Measurements from ENCODE around the gene RPL10A.

Gene RPL10A

DNA sequence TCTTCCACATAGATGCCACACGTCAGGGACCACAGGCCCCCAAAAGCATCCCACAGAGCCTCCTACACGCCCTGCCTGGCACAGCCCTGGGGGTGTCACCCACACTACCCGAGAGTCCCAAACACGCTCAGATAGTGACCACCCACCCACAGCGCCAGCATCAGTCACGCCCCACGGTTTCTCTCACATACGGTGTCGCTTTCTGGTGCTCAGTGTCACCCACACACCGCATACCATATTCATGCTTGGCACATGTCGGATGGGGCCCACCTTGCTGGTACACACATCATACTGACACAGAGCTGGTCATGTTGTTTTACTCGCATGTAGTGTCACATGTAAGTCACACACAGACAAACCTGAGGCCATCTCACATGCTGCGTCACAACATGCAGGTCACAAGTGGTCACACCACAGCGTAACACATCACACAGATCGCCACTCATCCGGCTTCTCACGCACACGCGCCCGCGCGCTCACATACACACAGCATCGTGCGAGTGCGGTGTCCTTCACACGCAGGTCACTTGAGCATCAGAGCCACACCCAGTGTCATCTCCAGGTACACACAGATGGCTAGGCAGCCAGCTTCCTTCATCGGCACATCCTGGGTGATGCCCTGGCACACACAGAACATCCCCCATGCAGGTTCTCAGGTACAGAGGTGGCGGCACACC, 25.2 kb downstream of the RPL10A start:
- no peak for DNase-seq

DNA sequence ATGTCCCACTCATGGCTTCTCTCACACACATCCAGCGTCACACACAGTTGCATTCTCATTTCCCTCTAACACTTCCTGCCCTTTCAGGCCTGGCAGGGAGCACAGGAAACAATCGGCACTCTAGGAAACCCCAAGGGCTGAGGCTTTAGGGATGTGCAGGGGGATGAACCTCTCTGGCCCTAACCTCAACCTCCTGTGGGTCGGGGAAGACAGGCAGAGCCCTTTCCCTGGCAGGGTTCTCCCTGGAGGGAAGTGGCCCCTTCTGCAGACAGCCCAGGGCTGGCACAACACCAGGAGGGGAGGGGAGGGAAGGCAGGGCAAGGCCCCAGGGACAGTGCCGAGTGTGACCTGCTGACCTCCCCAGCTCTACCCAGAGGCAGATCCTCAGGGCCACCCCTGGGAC, 26.0 kb downstream of the RPL10A start:
- no peak for DNase-seq

GRCh38 chr6:35495258-35496035, 27.2 kb downstream of the RPL10A start:
- DNase-seq, result no peak

GRCh38 chr6:35496036-35496840, 28.0 kb downstream of the RPL10A start:
- no peak for DNase-seq

GRCh38 chr6:35496841-35497570, 28.8 kb downstream of the RPL10A start, which contains the start of gene TEAD3:
TEAD3 (minus strand) TSS chr6:35497079.
- no peak for DNase-seq

GRCh38 chr6:35497571-35498421, 29.6 kb downstream of the RPL10A start:
- no peak for DNase-seq

DNA sequence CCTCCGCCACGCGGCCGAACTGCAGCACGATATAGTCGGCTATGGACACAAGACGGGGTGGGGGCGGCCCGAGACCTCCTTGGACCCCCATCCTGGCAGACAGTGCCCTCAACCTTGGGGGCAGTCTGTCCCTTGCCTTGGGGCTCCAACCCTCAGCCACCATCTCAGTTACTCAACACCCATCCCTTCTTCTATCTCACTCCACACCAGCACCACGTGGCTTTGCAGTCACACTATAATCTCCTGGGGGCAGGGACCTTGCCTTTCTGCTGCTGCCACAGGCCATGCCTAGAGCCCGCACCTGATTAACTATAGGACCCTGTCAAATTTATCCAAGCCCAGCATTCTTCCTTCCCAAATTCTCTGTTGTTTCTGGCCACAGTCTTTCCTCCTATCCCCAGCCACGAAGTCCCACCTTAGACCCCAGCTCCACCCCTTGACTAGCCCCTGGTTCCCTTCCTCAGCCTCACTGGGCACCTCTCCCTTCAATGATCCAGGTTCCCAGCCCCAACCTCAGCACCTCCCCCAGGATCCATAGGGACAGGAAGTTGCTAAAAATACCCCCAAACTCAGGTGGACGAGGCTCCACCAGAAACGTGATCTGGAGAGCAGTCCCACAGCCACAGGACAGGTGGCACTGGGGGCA, 30.3 kb downstream of the RPL10A start:
- DNase-seq, result no peak

GRCh38 chr6:35499372-35499771, 31.2 kb downstream of the RPL10A start:
- no peak for DNase-seq

GRCh38 chr6:35500782-35501181, 32.6 kb downstream of the RPL10A start:
- DNase-seq, result no peak

DNA sequence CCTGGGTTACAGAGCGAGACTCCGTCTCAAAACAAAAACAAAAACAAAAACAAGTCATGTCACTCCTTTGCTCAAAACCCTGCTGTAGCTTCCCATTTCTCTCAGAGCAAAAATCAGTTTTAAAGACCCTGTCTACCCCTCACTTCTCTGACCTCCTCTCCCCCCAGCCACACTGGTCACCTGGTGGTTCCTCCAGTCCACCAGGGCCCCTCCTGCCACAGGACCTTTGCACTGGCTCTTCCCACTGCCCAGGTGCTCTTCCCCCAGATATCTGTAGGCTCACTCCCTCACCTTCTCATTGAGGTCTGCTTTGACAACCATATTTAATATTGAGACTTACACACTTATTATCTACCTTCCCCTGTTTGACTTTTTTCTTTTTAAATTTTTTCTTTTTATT, 33.6 kb downstream of the RPL10A start:
- no peak for DNase-seq

DNA sequence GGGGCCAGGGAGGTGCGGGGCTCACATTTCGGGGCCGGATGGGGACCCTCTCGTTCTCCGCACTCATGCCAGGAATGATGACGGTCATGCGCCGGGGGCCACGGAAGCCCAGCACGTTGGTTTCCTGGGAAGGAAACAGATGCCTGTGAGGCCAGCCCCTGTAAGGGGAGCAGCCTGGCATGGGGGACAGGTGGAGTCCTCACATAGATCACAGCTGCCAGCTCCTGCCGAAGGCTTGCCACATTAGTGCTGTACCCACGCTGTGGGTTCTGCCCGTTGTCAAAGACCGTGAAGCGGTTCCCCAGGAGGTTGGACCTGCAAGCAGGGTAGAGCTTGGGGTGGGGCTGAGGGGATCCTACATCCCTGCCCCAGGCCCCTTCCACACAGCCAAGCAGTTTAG, 35.3 kb downstream of the RPL10A start:
- DNase-seq, result no peak

GRCh38 chr6:35505999-35506412, 37.8 kb downstream of the RPL10A start:
- DNase-seq, result no peak

DNA sequence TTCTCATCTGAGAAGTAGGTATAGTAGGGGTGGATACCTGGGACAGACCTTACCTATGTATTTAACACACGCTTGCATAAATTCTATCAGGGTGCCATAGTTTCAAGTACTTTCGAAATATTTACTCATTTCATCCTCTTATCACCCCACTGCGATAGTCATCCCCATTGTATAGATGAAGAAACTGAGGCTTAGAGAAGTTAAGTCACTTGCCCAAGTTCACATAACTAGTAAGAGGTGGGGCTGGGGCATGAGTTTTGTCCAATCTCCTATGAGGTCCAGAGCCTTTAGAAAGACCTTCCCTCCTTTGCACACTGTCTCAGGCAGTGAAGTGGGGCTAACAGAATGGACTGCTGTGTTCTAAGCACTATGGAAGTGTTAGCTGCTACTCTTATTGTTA, 38.3 kb downstream of the RPL10A start:
- no peak for DNase-seq

DNA sequence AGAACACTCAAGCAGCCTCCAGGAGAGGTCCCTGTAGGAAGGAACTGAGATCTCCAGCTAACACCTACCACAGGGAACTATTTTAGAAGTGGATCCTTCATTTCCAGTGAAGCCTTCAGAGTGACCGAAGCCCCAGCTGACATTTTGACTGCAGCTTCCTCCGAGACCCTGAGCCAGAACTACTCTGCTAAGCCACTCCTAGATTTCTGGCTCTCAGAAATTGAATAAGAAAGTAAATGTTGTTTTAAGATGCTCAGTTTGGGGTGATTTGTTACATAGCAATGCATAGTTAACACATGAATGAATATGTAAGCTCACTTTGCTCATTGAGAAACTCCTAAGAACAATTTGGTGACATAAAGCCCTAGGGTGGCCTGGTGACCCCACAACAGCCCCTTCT, 39.0 kb downstream of the RPL10A start:
- DNase-seq, result no peak

- no peak for DNase-seq
These were observed 39.8 kb downstream of the RPL10A start for GRCh38 chr6:35508027-35508426.

DNA sequence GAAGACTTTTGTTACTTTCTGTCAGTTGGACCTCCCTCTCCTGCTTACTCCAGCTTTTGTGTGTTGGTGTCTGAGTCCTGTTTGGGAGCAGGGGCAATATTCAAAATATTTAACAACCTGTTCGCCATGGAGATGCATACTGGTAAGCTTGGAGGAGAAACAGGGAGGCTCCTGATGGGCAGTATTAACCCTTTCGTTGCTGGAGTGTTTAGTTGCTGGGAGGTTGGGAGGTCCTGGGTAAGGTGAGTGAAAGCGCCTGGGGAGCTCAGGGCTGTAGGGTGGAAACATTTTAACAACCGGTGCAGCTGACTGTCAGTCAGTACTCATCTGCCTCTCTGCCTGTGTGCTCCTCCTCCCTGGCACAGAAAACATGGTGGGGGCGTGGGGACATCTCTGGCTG, 40.3 kb downstream of the RPL10A start:
- DNase-seq, result no peak

- no peak for DNase-seq
These were observed 42.8 kb downstream of the RPL10A start for GRCh38 chr6:35510916-35511561.

DNA sequence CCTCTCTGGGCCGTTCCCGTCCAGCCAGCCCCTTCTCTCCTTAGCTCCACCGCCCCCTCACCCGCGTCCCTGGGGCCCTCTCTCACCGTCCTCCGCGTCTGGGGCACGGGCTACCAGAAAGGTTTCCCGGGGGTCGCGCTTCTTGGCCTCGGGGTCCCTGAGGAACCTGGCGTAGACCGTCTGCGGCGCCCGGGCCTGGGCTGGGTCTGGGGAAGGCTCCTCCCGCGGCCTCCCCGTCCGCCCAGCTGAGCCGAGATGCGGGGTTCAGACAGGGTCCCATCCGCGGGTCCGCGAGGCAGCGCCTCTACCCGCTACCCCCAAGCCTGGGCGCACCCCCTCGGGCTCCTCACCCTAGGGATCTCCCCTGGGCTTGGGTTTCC, 43.4 kb downstream of the RPL10A start:
- no peak for DNase-seq

- DNase-seq, result no peak
These were observed 43.8 kb downstream of the RPL10A start for GRCh38 chr6:35512006-35512405.

DNA sequence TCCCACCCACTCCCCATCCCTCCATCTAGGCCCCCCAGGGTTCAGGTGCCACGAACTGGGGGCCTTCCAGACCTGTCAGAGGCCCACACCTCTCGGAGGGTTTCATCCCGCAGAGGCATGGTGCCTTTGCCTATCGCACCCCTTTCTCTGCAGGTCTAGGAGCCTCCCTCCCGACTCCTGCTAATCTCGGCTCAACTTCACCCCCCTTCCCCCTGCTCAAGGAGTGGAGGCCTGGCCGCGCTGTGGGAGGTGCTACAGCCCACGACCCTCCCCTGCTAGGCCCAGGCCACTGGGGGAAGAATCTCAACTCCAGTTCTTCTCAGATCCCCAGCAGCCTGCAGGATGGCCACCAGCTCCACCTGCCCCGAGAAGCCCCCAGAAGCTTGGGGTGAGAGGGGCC, 44.5 kb downstream of the RPL10A start, which contains the start of gene TULP1:
Gene TULP1 (minus strand): TSS at position 157 of the 400 bp plus-strand sequence. CDS start 38 bp downstream, at position 119.
- no peak for DNase-seq

DNA sequence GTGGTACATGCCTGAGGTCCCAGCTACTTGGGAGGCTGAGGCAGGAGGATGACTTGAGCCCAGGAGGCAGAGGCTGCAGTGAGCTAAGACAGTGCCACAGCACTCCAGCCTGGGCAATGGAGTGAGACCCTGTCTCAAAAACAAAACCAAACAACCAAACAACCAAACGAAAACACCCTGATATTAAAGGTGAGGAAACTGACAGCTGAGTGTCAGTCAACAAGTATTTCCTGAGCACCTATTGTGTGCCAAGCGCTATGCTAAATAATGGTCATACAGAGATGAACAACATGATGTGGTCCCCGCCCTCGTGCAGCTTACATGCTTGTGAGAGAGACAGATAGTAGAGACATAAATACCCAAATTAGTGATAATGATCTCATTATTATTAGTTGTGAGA, 46.4 kb downstream of the RPL10A start:
- no peak for DNase-seq

Data from NCI-H1092 (cell line).